Upper lobe of left lung (tissue), 4 donors: ENCODE data around the gene SLC6A3.

Experiments used
- EP300 ChIP-seq, 4 donors: sonication (generic); formaldehyde crosslinking; IDR thresholded peaks; one replicate each; pipeline ENCODE4 v1.5.1; 2017; ENCODE audit warnings: antibody characterized with exemption in 4 of 4, control low read depth in 2 of 4
- POLR2A ChIP-seq, 4 donors: fragments of 450-650 bp; IDR thresholded peaks; one replicate each; pipeline ENCODE4 v1.5.1; 2016 to 2017; ENCODE audit warnings: antibody characterized with exemption in 4 of 4, mild to moderate bottlenecking in 2 of 4
- POLR2AphosphoS5 ChIP-seq, 2 donors: sonication (generic); formaldehyde crosslinking; IDR thresholded peaks; one replicate each; pipeline ENCODE4 v1.5.1; 2017; ENCODE audit warnings: antibody characterized with exemption in 2 of 2
- TF ChIP-seq, protein P1 (sequence below), 6 experiments: fragments of 450-650 bp in 4 of 6; fragments of 200-600 bp in 2 of 6; sonication (generic) in 2 of 6; IDR thresholded peaks; one replicate each; pipeline ENCODE4 v1.5.1; 2016 to 2019; ENCODE audit warnings: antibody characterized with exemption in 6 of 6

DNA sequence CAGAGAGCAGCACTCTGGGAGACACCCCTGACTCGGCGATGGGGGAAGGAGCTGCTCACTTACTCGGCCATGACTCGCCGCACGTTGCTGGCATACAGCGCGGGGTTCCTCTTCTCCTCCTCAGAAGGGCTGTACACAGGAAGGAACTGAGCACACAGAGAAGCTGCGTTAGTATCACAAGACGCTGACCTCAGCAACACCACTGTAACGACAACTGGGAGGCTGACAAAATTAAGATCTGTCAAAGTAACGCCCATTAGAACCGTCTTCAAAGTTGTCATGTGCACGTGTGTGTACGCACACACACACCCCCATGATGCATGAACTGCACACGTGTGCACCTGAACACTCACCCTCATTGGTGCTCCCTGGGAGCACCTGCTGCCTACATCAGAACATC is 32.1 kb upstream of the SLC6A3 start:
- TF ChIP-seq POLR2A (IDR thresholded peaks at IDR 0.05): peak in 1 of 4 donors; percentile 49
- TF ChIP-seq, protein P1, sequence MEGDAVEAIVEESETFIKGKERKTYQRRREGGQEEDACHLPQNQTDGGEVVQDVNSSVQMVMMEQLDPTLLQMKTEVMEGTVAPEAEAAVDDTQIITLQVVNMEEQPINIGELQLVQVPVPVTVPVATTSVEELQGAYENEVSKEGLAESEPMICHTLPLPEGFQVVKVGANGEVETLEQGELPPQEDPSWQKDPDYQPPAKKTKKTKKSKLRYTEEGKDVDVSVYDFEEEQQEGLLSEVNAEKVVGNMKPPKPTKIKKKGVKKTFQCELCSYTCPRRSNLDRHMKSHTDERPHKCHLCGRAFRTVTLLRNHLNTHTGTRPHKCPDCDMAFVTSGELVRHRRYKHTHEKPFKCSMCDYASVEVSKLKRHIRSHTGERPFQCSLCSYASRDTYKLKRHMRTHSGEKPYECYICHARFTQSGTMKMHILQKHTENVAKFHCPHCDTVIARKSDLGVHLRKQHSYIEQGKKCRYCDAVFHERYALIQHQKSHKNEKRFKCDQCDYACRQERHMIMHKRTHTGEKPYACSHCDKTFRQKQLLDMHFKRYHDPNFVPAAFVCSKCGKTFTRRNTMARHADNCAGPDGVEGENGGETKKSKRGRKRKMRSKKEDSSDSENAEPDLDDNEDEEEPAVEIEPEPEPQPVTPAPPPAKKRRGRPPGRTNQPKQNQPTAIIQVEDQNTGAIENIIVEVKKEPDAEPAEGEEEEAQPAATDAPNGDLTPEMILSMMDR (IDR thresholded peaks at IDR 0.05): no peak
- peak in 2 of 4 donors; percentile 55 to 76 for TF ChIP-seq EP300 (IDR thresholded peaks at IDR 0.05)
- TF ChIP-seq POLR2AphosphoS5 (IDR thresholded peaks at IDR 0.05): peak; percentile 49 to 70
